Stimulated activated CD4-positive, alpha-beta T cell treated with anti-CD3 and anti-CD28 coated beads, Interleukin-2, amount 100 ng/mL, for 48 hours (primary cell): Measurements from ENCODE around the gene NOC4L.

ENCODE experiments used
- DNase-seq, 2 donors: peaks; one replicate each; pipeline ENCODE4 v3.0.0-alpha.2; 2020

Gene NOC4L

DNA sequence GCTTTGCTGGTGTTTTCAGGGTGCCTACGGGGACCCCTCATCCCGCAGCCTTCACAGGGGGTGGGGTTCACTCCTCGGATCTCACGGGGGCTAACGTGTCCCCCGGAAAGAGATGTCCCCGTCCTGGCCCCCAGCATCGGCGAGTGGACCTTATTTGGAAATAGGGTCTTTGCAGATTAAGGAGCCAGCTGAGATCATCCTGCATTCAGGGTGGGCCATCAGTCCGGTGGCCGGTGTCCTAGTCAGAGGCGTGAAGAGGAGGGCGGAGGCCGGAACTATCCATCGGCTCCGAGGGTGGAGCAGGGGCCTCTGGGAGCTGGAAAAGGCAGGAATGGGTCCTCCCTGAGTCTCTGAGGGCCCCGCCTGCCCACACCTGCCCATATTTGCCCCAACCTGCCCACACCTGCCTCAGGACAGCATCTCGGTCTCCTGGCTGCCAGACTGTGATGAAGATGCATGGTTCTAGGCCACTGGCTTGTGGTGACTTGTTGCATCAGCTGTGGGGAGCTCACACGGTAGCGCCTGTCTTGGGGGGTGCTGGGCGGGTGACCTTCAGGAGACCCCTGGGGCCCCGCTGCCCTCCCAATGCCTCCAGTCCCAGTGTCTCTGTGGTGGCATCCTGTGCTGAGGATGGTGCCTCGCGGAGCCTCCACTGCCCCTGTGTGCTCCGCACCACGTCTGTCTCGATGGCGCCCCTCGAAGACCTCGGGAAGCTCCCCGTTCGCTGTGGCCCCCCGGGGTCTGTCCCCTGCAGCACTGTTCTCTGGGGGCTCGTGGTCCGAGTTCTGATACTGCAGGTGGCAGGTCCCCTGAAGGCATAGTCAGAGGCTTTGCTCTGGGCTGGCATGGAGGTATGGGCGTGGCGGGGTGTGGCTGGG lies 14.7 kb downstream of the NOC4L start:
- DNase-seq, result no peak

DNA sequence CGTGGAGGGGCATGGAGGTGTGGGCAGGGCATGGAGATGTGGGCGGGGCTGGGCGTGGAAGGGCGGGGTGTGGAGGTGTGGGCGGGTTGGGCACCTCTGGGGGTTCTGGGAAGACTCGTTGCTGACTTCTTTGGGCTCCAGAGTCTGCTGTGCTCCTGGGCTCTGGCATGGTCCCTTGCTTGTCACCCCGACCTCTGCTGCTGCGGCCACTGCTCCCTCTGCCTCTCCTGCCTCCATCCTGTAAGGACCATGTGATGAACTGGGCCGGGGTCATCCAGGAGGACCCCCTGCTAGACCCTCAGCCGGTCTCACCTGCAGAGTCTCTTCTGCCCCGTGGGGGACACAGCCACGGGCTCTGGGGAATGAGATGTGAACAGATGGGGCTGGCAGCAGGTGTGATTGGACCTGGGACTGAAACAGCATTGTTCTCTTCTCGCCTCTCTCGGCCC lies 15.3 kb downstream of the NOC4L start:
- no peak for DNase-seq

DNA sequence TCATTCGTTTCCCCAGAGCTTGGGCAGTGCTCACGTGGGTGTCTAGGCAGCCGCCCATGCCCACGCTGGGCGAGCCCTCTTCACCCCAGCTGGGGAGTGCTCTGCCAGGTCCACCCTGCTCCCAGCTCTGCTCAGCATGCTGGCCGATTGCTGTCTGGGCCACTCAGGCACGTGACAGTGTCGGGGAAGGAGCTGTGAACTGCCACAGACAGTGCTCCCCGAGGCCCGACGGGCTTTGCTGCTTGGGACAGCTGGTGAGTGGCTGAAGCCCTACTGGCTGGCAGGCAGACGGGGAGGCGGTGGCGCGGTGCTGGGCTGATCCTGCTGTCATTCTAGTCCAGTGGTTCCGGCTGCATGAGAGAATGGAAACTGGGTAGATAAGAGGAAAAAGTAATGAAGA lies 15.8 kb downstream of the NOC4L start:
- no peak for DNase-seq

DNA sequence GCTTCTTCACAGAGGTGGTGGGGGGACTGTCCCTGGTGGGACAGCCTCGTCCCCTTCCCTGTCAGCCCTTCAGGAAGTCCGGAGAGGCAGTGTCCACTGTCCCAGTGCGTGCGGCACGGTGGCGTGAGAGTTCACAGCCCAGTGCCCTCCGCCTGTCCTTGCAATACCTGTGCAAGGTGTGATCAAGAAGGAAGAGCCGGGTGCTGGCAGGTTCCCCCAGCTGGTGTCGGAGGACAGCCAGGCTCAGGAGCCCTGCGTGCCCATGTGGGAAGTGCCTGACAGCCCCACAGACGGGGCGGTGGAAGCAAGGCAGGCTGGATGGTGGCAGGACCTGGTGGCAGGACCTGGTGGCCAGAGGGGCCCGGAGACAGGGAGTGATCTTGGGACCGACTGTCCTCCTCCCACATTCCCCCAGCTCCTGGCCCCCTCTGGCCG lies 16.4 kb downstream of the NOC4L start:
- no peak for DNase-seq

DNA sequence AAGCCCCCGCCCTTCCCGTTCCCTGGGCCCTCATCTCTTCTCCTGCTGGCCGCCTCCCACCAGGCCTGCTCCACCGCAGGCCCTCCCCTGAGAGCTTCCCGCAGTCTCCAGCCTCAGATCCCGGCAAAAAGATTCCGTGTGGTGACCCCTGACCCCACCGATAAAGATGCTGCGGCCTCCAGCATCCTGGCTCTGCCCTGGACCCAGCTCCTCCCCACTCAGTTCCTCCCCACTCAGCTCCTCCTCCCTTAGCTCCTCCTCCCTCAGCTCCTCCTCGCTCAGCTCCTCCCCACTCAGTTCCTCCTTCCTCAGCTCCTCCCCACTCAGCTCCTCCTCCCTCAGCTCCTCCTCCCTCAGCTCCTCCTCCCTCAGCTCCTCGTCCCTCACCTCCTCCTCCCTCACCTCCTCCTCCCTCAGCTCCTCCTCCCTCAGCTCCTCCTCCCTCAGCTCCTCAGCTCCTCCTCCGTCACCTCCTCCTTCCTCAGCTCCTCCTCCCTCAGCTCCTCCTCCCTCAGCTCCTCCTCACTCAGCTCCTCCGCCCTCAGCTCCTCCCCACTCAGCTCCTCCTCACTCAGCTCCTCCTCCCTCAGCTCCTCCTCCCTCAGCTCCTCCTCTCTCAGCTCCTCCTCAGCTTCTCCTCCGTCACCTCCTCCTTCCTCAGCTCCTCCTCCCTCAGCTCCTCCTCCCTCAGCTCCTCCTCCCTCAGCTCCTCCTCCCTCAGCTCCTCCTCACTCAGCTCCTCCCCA lies 17.0 kb downstream of the NOC4L start:
- no peak for DNase-seq

DNA sequence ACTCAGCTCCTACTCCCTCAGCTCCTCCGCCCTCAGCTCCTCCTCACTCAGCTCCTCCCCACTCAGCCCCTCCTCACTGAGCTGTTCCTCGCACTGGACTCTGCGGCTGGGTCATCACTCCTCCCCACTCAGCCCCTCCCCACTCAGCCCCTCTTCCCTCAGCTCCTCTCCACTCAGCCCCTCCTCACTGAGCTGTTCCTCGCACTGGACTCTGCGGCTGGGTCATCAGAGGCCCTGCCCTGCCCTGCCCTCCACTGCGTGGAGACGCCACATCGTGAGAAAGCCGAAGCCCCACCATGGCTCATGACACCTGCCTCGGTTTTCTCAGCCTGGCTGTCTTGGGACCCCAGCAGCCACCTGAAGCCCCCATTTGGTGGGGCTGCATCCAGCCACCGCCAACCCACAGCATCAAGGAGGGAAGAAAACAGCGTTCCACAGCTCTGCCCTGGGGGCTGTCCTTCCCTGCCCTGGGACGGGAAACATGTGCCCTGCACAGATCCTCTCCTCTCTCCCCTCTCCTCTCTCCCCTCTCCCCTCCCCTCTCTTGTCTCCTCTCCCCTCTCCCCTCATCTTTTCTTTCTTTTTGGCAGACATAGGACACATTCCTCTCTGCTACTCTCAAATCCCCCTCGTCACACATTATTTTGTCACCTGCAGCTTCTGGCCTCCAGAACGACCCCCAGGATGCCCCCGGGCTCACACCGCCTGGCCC lies 17.7 kb downstream of the NOC4L start:
- no peak for DNase-seq

GRCh38 chr12:132162508-132163031 lies 18.3 kb downstream of the NOC4L start:
- no peak for DNase-seq

GRCh38 chr12:132163041-132163910 lies 19.0 kb downstream of the NOC4L start:
- DNase-seq, result no peak

DNA sequence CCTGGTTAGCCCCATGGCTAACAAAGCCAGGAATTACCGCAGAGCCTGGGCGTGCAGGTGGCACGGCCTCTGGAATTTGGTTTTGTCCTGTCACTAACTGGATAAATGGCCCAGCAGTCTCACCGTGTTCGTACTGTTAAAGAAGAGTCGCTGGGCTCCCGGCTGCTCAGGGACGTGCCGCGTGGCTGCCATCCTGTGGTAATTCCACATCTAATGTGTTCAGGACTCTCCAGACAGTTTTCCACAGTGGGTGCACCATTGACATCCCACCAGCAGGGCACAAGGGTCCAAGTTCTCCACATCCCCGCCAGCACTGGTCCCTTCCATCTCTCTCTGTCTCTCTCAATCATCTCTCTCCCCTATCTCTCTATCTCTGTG lies 19.6 kb downstream of the NOC4L start:
- no peak for DNase-seq

DNA sequence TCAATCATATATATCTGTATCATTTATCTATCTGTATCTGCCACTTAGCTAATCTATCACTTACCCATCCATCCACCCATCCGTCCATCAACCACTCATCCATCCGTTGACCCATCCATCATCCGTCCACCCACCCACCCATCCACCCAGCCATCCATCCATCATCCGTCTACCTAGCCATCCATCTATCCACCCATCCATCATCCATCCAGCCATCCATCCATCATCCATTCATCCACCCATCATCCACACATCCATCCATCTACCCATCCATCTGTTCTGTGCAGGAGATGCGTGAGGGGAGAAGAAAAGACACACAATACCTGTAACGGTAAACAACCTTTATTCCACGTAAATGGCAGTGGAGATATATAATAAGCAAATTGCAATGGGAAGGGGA lies 20.2 kb downstream of the NOC4L start:
- no peak for DNase-seq

- DNase-seq, result no peak
These were observed 21.3 kb downstream of the NOC4L start for GRCh38 chr12:132165584-132165983.

DNA sequence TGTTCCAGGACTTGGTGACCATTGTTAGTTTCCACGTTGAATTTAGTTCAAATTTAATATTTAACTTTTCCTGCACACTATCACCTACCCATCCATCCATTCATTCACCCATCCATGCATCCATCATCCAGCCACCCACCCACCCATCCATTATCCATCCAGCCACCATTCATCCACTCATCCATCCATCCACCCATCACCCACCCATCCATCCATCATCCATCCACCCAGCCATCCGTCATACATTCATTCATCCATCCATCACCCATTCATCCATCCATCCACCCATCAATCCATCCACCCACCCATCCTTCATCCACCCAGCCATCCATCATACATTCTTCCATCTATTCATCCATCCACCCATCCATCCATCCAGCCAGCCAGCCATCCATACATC lies 21.8 kb downstream of the NOC4L start:
- DNase-seq, result no peak

- DNase-seq, result no peak
These were observed 22.7 kb downstream of the NOC4L start for GRCh38 chr12:132166801-132167591.

- no peak for DNase-seq
These were observed 23.5 kb downstream of the NOC4L start for GRCh38 chr12:132167611-132168310.

DNA sequence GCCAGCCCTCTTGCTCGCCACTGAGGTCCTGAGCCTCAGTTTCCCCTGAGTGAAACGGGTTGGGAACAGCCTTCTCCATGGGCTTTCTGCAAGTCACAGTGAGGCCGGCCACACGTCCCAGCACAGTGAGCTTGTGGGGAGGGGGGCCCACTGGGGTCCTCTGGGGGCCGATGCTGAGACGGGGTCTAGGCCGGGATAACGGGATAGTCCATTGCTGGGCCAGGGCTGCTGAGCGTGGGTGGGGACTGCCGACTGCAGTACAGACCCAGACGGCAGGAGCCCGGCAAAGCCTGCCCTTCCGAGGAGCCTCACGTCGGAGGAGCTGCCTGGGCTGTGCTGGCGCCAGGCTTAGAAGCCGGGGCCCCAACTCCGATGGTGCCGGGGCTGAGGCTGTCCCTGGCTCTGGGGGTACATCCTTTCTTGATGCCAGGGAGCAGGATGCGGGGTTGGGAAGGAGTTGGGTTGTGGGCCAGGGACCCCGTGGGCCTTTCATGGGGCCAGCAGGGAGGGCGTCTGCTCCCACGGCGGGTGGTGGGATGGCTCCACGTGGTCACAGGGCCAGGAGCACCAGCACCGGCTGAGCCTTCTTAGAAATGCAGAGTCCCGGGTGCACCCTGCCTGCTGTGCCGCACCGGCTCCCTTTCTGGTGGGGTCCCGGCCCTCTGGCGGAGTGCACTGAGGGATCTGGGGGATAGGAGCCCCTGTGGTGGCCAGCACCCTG lies 24.2 kb downstream of the NOC4L start:
- no peak for DNase-seq

DNA sequence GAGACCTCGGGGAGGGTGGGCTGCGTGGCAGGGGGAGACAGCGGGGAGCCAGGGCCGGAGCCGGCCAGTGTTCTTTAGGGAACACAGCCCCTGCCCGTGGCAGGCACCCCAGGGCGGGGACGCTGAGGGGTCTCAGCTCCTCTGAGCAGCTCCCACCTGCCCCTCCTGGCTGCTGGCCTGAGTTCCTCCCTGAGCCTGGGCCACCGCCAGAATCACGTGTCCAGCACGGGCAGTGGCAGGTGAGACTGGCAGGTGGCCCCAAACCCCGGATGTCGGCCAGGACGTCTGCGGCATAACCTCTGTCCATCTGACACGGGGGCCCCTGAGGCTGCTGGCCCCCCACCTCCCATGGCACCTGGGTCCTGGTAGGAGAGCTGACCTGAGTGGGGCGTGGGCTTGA lies 25.1 kb downstream of the NOC4L start:
- no peak for DNase-seq

- DNase-seq, result no peak
These were observed 25.9 kb downstream of the NOC4L start for GRCh38 chr12:132170094-132170636.

DNA sequence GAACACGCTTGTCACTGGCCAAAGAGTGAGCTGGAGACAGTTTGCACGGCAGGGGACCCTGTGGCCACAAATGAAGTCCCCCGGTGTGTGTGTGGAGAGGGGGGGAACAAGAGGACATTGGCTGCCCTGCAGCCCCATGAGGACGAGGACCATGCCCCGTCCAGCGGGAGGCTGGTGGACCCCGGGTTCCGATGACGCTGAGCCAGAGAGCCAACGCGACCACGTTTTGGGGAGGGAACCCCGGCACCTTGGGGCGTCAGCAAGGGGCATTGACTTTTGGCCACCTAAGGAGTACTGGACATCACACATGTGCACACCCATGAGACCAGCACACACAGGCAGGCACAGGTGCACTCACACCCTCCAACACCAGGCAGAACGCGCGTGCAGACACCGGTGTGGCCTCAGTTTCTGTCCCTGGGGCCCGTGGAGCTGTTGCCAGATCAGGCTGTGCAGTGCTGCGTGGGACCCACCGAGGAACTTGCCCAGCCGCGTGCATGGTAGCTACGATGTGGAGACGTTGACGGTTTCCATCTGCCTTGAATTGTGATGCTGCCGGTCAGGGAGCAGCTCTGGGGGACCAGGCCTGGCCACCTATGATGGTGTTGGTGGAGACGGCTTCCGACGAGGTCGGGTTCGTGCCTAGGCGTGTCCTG lies 26.5 kb downstream of the NOC4L start:
- DNase-seq, result no peak

- no peak for DNase-seq
These were observed 27.2 kb downstream of the NOC4L start for GRCh38 chr12:132171293-132171967.
